Astrocyte of the cerebellum (primary cell): Measurements from ENCODE around the gene MYL11.

Experiments used
- DNase-seq: peaks from one replicate; pipeline ENCODE4 v3.0.0-alpha.2; 2011; ENCODE audit warnings: low read depth
- H3K4me3 ChIP-seq: 2 replicates; pipeline ENCODE4 v1.5.1; 2011; ENCODE audit warnings: mild to moderate bottlenecking, low read depth, low read length, moderate library complexity
- in situ Hi-C: cut with HindIII; loops from 2 replicates; pipeline ENCODE4 v1.10.0; 2017; ENCODE audit warnings: low sequenced_read_pairs
- TF ChIP-seq, protein P1 (sequence below): IDR thresholded peaks from 2 replicates; pipeline ENCODE4 v1.5.1; 2012; ENCODE audit warnings: low read length, low read depth, moderate library complexity, mild to moderate bottlenecking; ENCODE audit errors: missing control alignments

Gene MYL11

DNA sequence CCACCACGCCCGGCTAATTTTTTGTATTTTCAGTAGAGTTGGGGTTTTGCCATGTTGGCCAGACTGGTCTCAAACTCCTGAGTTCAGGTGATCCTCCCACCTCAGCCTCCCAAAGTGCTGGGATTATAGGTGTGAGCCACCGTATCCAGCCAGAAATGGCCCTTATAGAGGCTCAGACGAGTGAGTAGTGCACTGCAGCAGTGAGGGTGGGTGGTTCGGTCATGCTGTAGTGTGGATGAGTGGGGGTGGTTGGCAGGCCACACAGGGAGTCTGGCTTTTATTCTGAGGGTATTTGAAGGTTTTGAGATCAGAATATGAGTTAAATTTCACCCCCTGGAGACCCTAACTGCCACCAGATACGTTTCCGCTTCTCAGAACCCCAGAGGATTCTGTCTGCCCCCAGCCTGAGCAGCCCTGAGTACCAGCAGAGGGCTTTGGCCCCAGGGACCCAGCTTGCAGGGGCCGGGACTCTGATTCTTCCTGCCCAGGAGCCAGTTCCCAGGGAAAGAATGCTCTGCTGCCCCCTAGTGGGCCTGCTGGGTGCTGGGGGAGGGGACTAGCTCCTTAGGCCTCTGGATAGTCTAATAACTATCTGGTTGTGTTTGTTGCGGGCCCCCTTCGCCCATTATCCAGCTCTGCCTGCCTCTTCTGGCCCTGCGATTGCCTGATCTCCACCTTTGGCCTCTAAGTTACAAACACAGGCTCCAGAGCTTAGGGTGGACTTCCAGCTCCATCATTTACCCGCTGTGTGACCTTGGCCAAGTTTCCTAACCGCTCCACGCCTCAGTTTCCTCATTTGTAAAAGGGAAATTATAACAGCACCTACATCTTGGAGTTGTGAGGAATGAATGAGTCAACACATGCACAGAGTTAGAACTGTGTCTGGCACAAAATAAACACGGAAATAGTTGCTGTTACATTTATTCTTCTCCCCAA is 34.8 kb downstream of the MYL11 start:
- no peak overlapping the region for H3K4me3 ChIP-seq

DNA sequence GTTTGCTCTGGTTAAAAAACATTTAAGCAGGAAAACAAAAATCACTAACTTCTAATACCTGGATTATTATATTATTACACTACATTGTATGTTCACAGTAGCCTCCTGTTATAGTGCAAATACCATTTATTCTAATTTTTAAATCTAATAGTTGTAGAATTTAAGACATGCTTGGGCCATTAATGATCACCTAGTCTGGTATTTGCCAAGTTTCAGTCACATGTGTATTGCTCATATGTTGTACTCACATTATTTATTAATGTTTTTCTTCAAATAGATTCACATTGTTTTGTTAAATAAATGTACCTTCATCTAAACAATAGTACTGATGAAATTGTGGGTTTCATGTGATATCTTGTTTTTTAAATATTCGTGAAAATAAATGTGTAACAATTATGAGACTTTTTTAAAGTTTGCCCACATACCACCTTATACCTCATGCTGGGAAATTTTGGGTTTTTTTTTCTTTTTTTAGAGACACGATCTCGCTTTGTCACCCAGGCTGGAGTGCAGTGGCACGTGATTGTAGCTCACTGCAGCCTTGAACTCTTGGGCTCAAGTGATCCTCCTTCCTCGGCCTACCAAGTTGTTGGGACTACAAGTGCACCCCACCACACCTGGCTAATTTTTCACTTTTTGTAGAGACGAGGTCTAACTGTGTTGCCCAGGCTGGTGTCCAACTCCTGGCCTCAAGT is 38.7 kb downstream of the MYL11 start:
- DNase-seq, result no peak
- TF ChIP-seq, protein P1, sequence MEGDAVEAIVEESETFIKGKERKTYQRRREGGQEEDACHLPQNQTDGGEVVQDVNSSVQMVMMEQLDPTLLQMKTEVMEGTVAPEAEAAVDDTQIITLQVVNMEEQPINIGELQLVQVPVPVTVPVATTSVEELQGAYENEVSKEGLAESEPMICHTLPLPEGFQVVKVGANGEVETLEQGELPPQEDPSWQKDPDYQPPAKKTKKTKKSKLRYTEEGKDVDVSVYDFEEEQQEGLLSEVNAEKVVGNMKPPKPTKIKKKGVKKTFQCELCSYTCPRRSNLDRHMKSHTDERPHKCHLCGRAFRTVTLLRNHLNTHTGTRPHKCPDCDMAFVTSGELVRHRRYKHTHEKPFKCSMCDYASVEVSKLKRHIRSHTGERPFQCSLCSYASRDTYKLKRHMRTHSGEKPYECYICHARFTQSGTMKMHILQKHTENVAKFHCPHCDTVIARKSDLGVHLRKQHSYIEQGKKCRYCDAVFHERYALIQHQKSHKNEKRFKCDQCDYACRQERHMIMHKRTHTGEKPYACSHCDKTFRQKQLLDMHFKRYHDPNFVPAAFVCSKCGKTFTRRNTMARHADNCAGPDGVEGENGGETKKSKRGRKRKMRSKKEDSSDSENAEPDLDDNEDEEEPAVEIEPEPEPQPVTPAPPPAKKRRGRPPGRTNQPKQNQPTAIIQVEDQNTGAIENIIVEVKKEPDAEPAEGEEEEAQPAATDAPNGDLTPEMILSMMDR, result no peak

More for the DNA sequence above, 34.8 kb downstream of the MYL11 start:
- TF ChIP-seq, protein P1, result peak; percentile 97
- in situ Hi-C loops, result no loop called here
- peak; percentile 73 for DNase-seq

DNA sequence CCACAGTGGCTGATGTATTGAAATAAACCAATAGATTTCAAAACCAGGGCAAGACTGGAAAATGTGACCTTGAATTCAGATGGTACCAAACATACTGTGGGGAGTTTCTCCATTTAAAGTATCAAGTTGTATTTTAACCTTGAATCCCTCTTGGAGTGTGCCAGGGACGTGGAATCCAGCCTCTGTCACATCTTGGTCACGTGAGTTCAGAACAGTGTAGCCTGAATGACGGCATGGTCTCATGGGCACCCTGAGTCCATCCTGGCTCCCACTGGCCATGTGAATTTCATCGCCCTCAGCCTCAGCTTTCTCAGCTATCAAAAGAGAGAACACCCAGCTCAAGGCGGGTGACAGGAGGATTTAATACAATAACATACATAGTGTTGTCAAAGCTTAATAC is 39.6 kb downstream of the MYL11 start:
- TF ChIP-seq, protein P1, result no peak
- DNase-seq, result no peak
- H3K4me3 ChIP-seq, result no peak overlapping the region
- in situ Hi-C loops, result no loop called here

More for the DNA sequence above, 38.7 kb downstream of the MYL11 start:
- in situ Hi-C loops, result no loop called here
- H3K4me3 ChIP-seq, result no peak overlapping the region

DNA sequence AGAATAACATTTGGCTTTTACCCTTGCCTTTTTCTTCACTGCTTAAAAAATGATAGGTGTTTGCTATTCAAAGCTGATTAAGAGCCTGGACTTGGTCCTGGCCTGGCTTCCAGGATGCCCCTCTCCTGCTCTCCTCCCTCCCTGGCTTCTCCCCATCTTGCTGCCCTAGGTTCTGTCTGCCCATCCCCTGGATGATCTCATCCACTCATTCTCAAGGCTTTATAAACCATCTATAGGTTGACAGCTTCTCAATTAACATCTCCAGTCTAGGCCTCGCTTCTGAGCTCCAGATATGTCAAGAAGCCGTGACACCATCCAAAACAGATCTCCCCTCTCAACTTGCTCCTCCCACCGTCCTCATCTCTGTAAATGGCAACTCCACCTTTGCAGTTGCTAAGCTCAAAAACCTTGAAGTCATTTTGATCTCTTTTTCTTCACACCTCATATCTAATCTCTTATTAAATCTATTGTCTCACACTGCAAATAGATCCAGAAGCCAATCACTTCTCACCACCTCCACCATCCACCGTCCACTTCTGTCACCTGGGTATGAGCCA is 41.5 kb downstream of the MYL11 start:
- no peak for DNase-seq
- TF ChIP-seq, protein P1, result no peak
- H3K4me3 ChIP-seq, result no peak overlapping the region
- in situ Hi-C loops, result no loop called here

DNA sequence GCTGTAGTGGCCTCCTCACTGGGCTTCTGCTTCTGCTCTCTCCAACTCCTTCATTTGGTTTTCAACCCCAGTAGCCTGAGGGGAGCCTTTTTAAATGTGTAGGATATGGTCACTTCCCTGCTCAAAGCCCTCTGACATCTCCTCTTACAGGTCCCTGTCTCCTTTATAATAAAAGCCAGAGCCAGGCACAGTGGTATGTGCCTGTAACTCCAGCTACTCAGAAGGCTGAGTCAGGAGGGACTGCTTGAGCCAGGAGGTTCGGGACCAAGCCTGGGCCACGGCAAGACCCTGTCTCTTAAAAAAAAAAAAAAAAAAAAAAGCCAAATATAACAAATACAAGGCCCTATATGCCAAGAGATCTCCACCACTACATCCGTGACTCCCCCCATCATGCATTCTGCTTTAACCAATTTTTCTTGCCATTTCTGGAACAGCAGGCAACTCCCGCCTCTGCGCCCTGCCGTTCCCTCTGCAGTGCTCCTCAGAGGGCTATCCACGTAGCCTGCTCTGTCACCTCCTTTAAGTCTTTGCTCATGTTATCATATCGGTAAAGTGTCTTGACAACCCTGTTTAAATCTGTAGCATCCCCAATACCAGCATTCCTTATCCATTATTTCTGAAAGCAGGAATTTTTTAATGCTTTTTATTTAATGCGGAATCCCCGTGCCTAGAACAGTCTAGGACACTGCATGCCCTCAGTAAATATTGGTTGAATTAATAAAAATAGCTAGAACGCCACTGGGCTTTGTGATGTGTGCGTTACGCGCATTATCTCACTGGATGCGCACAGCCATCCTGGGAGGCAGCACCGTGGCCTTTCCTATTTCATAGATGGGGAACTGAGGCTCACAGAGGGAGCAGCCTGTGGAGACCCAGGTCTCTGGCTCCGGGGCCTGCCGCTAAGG is 42.3 kb downstream of the MYL11 start:
- peak overlapping the region; percentile 51 for H3K4me3 ChIP-seq
- no peak for DNase-seq
- TF ChIP-seq, protein P1, result no peak
- in situ Hi-C loops, result no loop called here
